Measurements from ENCODE around the gene RIBC2. TPM values are rescaled to one million over a fixed set of nuclear protein-coding genes. Genes with fewer than 3 reads are reported as not detected.
A peak's percentile ranks its signal among the peaks of the same experiment; 100 is the strongest.

The RIBC2 gene
- total RNA-seq, 1 experiment from 2014 or later, result 0.56 TPM

- Histone ChIP-seq H3K9me3 (no peaks in the 10 kb centered on the region), H3K4me3 (no peak overlapping the region), H3K27me3 (no peaks in the 10 kb centered on the region), H3K36me3 (no peaks in the 10 kb centered on the region)
- DNase-seq, result no peak
These were observed 63.3 kb downstream of the RIBC2 start for GRCh38 chr22:45476814-45477213.

DNA sequence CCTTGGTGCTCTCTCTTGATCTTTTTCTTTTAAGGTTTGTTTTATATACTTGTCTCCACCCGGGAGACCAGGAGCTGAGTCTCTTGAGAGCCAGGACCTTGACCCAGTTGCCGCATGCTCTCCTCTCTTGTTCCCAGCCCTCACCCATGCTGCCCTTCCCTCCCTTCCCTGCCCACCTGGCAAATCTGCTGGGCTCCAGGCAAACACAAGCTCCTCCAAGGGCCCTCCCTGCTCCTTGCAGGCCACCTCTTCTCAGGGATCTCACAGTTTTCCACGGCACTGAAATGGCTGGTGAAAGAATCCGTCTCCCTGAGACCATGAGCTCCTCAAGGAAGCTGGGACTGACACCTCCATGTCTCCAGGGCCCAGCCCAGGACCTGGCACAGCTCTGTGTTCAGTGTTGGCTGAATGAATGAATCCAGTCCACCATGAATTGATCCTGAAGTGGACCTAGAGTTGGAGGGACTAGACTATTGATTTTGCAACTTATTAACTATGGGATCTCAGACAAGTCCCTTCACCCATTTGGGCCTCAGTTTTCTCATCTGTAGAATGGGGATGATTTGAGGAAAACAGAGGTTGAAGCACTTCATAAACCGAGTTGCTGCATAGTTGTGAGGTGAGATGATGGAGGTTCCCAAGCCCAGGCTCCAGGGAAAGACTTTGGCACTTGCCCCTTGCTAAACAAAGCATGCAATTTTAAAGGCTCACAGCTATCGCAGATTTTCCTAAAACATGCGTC is 64.0 kb downstream of the RIBC2 start:
- H3K4me3 ChIP-seq, result no peak overlapping the region
- no peak for DNase-seq
- no peaks in the 10 kb centered on the region for H3K36me3 ChIP-seq
- H3K27me3 ChIP-seq, result no peaks in the 10 kb centered on the region
- H3K9me3 ChIP-seq, result no peaks in the 10 kb centered on the region

DNA sequence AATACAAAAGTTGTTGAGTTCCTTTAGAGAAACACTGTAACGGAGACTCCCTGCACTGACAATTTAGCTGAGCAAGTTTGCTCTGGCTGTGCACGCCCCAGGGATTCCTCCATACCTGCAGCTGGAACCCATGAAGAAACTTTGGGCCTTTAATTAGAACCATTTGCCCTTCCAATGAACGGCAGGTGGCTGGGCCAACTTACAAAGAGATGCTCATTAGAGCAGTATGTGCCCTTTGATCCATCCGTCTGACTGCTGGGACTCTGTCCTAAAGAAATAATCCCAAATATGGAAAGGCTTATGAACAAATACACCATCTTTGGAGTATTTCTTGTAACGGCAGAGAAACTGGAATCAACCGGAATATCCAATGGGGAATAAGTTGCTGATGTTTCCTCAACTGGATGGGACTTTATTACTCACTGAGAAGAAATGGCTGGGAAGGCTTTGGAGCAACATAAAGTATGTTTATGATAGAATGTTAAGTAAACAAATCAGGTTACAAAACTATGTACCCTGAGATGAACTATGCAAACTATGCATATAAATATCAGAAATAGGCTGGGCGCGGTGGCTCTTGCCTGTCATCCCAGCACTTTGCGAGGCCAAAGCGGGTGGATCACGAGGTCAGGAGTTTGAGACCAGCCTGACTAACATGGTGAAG is 64.7 kb downstream of the RIBC2 start:
- Histone ChIP-seq H3K4me3 (no peak overlapping the region), H3K9me3 (no peaks in the 10 kb centered on the region), H3K36me3 (no peaks in the 10 kb centered on the region), H3K27me3 (no peaks in the 10 kb centered on the region)
- DNase-seq, result peak; percentile 80

GRCh38 chr22:45480717-45481116 is 67.2 kb downstream of the RIBC2 start:
- Histone ChIP-seq H3K4me3 (no peak overlapping the region), H3K36me3 (no peaks in the 10 kb centered on the region), H3K9me3 (no peaks in the 10 kb centered on the region), H3K27me3 (no peaks in the 10 kb centered on the region)
- DNase-seq, result no peak

- no peaks in the 10 kb centered on the region for H3K27me3 ChIP-seq
- H3K9me3 ChIP-seq, result no peaks in the 10 kb centered on the region
- no peaks in the 10 kb centered on the region for H3K36me3 ChIP-seq
- DNase-seq, result no peak
- no peak overlapping the region for H3K4me3 ChIP-seq
These were observed 68.2 kb downstream of the RIBC2 start for GRCh38 chr22:45481661-45482060.

Other genes with a start within 250 kb of the RIBC2 start
- 32.6 and 33.7 TPM in 2 replicates for gene NUP50, start 249.8 kb upstream of the RIBC2 start, total RNA-seq (2014; rRNA removed; shearing (Covaris generic); ENCODE audit: low replicate concordance)
- 64.1 and 85.1 TPM in 2 replicates for gene KIAA0930, start 172.8 kb upstream of the RIBC2 start, total RNA-seq (2014; rRNA removed; shearing (Covaris generic); ENCODE audit: low replicate concordance)
- not detected in 2 replicates for gene UPK3A, start 128.7 kb upstream of the RIBC2 start, total RNA-seq (2014; rRNA removed; shearing (Covaris generic); ENCODE audit: low replicate concordance)
- gene FAM118A, start 103.8 kb upstream of the RIBC2 start, total RNA-seq (2014; rRNA removed; shearing (Covaris generic); ENCODE audit: low replicate concordance), result 17.1 and 20.5 TPM in 2 replicates
- not detected in 2 replicates for gene SMC1B, start 94 bp upstream of the RIBC2 start, total RNA-seq (2014; rRNA removed; shearing (Covaris generic); ENCODE audit: low replicate concordance)
- 42.9 and 91.9 TPM in 2 replicates for gene FBLN1, start 89.2 kb downstream of the RIBC2 start, total RNA-seq (2014; rRNA removed; shearing (Covaris generic); ENCODE audit: low replicate concordance)

All from MG63 (cell line).